Spinal cord (tissue), 10 donors: ENCODE results near the gene SMURF1. TPM values are rescaled to one million over a fixed set of nuclear protein-coding genes. Genes with fewer than 3 reads are reported as not detected.

ENCODE experiments used
- DNase-seq, 6 donors: peaks; one replicate each; pipeline versions ENCODE4 v3.0.0 to v3.0.0-alpha.2; 2013 to 2015; ENCODE audit warnings: low spot score in 6 of 6, low read depth in 4 of 6
- H3K27ac ChIP-seq: one replicate; pipeline ENCODE4 v1.5.1; 2013; ENCODE audit warnings: low read depth, low read length, control low read depth
- H3K27me3 ChIP-seq: one replicate; pipeline ENCODE4 v1.6.1; 2013; ENCODE audit warnings: low read length; ENCODE audit not compliant: control insufficient read depth, insufficient read depth
- H3K36me3 ChIP-seq: one replicate; pipeline ENCODE4 v1.6.1; 2013; ENCODE audit warnings: low read length; ENCODE audit not compliant: control insufficient read depth, insufficient read depth
- H3K4me1 ChIP-seq: one replicate; pipeline ENCODE4 v1.6.1; 2013; ENCODE audit warnings: low read length; ENCODE audit not compliant: control insufficient read depth, insufficient read depth
- H3K4me3 ChIP-seq: one replicate; pipeline ENCODE4 v1.5.1; 2013; ENCODE audit warnings: low read depth, low read length, control low read depth
- H3K9me3 ChIP-seq: one replicate; pipeline ENCODE4 v1.6.1; 2013; ENCODE audit warnings: low read length; ENCODE audit not compliant: control insufficient read depth, insufficient read depth
- WGBS: methylation state at CpG from one replicate; pipeline ENCODE4 v1.1.5; 2013; ENCODE audit warnings: missing lambda C conversion rate; ENCODE audit not compliant: insufficient coverage; 5-methylcytosine and 5-hydroxymethylcytosine counted together
- polyA plus RNA-seq, 2 donors: library from polyadenylated mRNA; unstranded; fragments of 120-200 nt; gene quantifications; one replicate each; pipeline ENCODE4 v1.2.1, GENCODE V29; 2013; ENCODE audit not compliant: insufficient read length in 2 of 2
- total RNA-seq, 2 donors: library from RNA; depleted of rRNA in 1 of 2; stranded (reverse); fragments of 120-200 nt in 1 of 2; fragments of >200 nt in 1 of 2; gene quantifications; one replicate each; pipeline versions ENCODE4 v1.2.3 to v1.2.4, GENCODE V29; 2013 to 2014
- donor health status: healthy.

Gene SMURF1
- total and polyA plus RNA-seq, 4 donors, result 22.7 to 28.8 (median 26.8) TPM

GRCh38 chr7:99142727-99143520 is 984 bp downstream of the SMURF1 start:
- Histone ChIP-seq H3K36me3 (no peaks in the 10 kb centered on the region), H3K27me3 (no peaks in the 10 kb centered on the region), H3K27ac (peak overlapping the region; percentile 71), H3K4me1 (peaks cover 20% of the 10 kb centered on the region), H3K4me3 (peak overlapping the region; percentile 31), H3K9me3 (no peaks in the 10 kb centered on the region)
- DNase-seq, result peak in 4 of 6 donors; percentile 68 to 97 (median 82)
- 23% methylated on average over 29 of the region's 33 CpGs for WGBS

- 17% methylated on average over 25 of the region's 27 CpGs for WGBS
- Histone ChIP-seq H3K4me3 (peak overlapping the region; percentile 41), H3K9me3 (no peaks in the 10 kb centered on the region), H3K36me3 (no peaks in the 10 kb centered on the region), H3K27me3 (no peaks in the 10 kb centered on the region), H3K27ac (peak overlapping the region; percentile 88), H3K4me1 (peaks cover 20% of the 10 kb centered on the region)
- peak in 2 of 6 donors; percentile 60 to 64 for DNase-seq
Observed at GRCh38 chr7:99141841-99142726, 1.8 kb downstream of the SMURF1 start.

- no peak for DNase-seq
- Histone ChIP-seq H3K9me3 (no peaks in the 10 kb centered on the region), H3K4me3 (peak overlapping the region; percentile 41), H3K27ac (peak overlapping the region; percentile 29), H3K36me3 (no peaks in the 10 kb centered on the region), H3K4me1 (peaks cover 20% of the 10 kb centered on the region), H3K27me3 (no peaks in the 10 kb centered on the region)
- WGBS, result 100% methylated on average over 1 of the region's 3 CpGs
Observed at GRCh38 chr7:99141334-99141733, 2.6 kb downstream of the SMURF1 start.

GRCh38 chr7:99140813-99141212 is 3.1 kb downstream of the SMURF1 start:
- H3K4me1 ChIP-seq, result peaks cover 20% of the 10 kb centered on the region

GRCh38 chr7:99139036-99139435 is 4.9 kb downstream of the SMURF1 start:
- H3K36me3 ChIP-seq, result no peaks in the 10 kb centered on the region
- no peak overlapping the region for H3K27ac ChIP-seq
- DNase-seq, result no peak
- no peak overlapping the region for H3K4me3 ChIP-seq
- H3K9me3 ChIP-seq, result no peaks in the 10 kb centered on the region
- no peaks in the 10 kb centered on the region for H3K27me3 ChIP-seq
- peaks cover 14% of the 10 kb centered on the region for H3K4me1 ChIP-seq

More at GRCh38 chr7:99140813-99141212, 3.1 kb downstream of the SMURF1 start:
- H3K9me3 ChIP-seq, result no peaks in the 10 kb centered on the region
- H3K27me3 ChIP-seq, result no peaks in the 10 kb centered on the region
- no peaks in the 10 kb centered on the region for H3K36me3 ChIP-seq
- WGBS, result no CpG with 5 or more reads among the region's 6 CpGs
- DNase-seq, result no peak
- H3K4me3 ChIP-seq, result no peak overlapping the region
- H3K27ac ChIP-seq, result peak overlapping the region; percentile 29

GRCh38 chr7:99137411-99138180 is 6.3 kb downstream of the SMURF1 start:
- no peaks in the 10 kb centered on the region for H3K27me3 ChIP-seq
- H3K27ac ChIP-seq, result no peak overlapping the region
- no peaks in the 10 kb centered on the region for H3K36me3 ChIP-seq
- H3K9me3 ChIP-seq, result no peaks in the 10 kb centered on the region
- DNase-seq, result peak in 3 of 6 donors; percentile 40 to 95 (median 65)
- H3K4me1 ChIP-seq, result peaks cover 9% of the 10 kb centered on the region
- peak overlapping the region; percentile 16 for H3K4me3 ChIP-seq
- WGBS, result 4% methylated on average over 4 of the region's 10 CpGs

- Histone ChIP-seq H3K9me3 (no peaks in the 10 kb centered on the region), H3K4me1 (no peaks in the 10 kb centered on the region), H3K27me3 (no peaks in the 10 kb centered on the region), H3K4me3 (no peak overlapping the region), H3K36me3 (no peaks in the 10 kb centered on the region), H3K27ac (no peak overlapping the region)
- WGBS, result 94% methylated on average over 2 of the region's 4 CpGs
- no peak for DNase-seq
Observed at GRCh38 chr7:99135938-99136337, 8.0 kb downstream of the SMURF1 start.

GRCh38 chr7:99133766-99134564 is 9.9 kb downstream of the SMURF1 start:
- Histone ChIP-seq H3K9me3 (no peaks in the 10 kb centered on the region), H3K27me3 (no peaks in the 10 kb centered on the region), H3K4me3 (no peak overlapping the region), H3K36me3 (no peaks in the 10 kb centered on the region), H3K27ac (no peak overlapping the region), H3K4me1 (no peaks in the 10 kb centered on the region)
- no CpG with 5 or more reads among the region's 9 CpGs for WGBS
- DNase-seq, result no peak
